ENCODE data around the gene CFAP43. TPM values are rescaled to one million over a fixed set of nuclear protein-coding genes. Genes with fewer than 3 reads are reported as not detected.

CFAP43 gene
- total and polyA plus RNA-seq, 9 of the 15 experiments (the other 6 are each of a cell fraction or from before 2014, with no cell fraction given), result 0.07 to 0.86 (median 0.11) TPM; not detected in 1

DNA sequence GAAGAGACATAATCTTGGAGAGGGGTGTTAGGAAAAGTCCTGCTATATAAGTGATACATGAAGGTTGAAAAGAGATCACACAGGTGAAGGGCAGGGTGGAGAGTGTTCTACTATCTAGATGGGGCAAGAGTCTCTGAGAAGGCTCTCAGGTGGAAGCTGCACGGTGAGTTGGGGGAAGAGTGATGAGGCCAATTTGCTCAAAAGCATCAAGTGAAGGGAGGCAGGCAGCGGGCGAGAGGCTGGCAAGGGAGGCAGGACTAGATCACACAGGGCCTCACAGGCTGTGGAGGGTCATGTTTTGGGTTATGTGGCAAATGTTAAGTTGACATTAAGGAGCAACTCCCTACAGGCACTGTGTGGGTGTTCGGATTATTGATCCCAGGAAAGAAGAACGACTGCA, 143.9 kb downstream of the CFAP43 start (continued):
- TF ChIP-seq, protein P1, sequence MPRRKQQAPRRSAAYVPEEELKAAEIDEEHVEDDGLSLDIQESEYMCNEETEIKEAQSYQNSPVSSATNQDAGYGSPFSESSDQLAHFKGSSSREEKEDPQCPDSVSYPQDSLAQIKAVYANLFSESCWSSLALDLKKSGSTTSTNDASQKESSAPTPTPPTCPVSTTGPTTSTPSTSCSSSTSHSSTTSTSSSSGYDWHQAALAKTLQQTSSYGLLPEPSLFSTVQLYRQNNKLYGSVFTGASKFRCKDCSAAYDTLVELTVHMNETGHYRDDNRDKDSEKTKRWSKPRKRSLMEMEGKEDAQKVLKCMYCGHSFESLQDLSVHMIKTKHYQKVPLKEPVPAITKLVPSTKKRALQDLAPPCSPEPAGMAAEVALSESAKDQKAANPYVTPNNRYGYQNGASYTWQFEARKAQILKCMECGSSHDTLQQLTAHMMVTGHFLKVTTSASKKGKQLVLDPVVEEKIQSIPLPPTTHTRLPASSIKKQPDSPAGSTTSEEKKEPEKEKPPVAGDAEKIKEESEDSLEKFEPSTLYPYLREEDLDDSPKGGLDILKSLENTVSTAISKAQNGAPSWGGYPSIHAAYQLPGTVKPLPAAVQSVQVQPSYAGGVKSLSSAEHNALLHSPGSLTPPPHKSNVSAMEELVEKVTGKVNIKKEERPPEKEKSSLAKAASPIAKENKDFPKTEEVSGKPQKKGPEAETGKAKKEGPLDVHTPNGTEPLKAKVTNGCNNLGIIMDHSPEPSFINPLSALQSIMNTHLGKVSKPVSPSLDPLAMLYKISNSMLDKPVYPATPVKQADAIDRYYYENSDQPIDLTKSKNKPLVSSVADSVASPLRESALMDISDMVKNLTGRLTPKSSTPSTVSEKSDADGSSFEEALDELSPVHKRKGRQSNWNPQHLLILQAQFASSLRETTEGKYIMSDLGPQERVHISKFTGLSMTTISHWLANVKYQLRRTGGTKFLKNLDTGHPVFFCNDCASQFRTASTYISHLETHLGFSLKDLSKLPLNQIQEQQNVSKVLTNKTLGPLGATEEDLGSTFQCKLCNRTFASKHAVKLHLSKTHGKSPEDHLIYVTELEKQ (CRISPR knock-in tag; IDR thresholded peaks at IDR 0.05), result no peak
- TF ChIP-seq ZNF511 (CRISPR knock-in tag; IDR thresholded peaks at IDR 0.05), result no peak
- TF ChIP-seq CSDE1 (IDR thresholded peaks at IDR 0.05), result no peak
- TF ChIP-seq GATA2 (CRISPR knock-in tag; IDR thresholded peaks at IDR 0.05), result no peak
- TF ChIP-seq, protein P2, sequence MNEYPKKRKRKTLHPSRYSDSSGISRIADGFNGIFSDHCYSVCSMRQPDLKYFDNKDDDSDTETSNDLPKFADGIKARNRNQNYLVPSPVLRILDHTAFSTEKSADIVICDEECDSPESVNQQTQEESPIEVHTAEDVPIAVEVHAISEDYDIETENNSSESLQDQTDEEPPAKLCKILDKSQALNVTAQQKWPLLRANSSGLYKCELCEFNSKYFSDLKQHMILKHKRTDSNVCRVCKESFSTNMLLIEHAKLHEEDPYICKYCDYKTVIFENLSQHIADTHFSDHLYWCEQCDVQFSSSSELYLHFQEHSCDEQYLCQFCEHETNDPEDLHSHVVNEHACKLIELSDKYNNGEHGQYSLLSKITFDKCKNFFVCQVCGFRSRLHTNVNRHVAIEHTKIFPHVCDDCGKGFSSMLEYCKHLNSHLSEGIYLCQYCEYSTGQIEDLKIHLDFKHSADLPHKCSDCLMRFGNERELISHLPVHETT (CRISPR knock-in tag; conservative IDR thresholded peaks at IDR 0.05 in 1 of 2, IDR thresholded peaks at IDR 0.05 in 1 of 2), result no peak
- no peak for TF ChIP-seq MTF1 (CRISPR knock-in tag; IDR thresholded peaks at IDR 0.05; ENCODE audit: borderline replicate concordance)
- no peak for TF ChIP-seq ZNF717 (CRISPR knock-in tag; IDR thresholded peaks at IDR 0.05)
